HG02623 (cell line): ENCODE measurements around the gene SLC28A1.

Experiments used
- ATAC-seq: cut with Tn5 transposase; IDR thresholded peaks from one replicate; pipeline ENCODE4 v1.9.1; 2021; ENCODE audit warnings: moderate library complexity; ENCODE audit not compliant: unreplicated experiment

The SLC28A1 gene

GRCh38 chr15:84988909-84989644 lies 104.6 kb downstream of the SLC28A1 start:
- ATAC-seq = no peak

- no peak for ATAC-seq
Measured at GRCh38 chr15:84990507-84990906, 106.0 kb downstream of the SLC28A1 start.

- ATAC-seq = no peak
Measured at GRCh38 chr15:84991014-84991712, 106.7 kb downstream of the SLC28A1 start.

- no peak for ATAC-seq
Measured at GRCh38 chr15:84992157-84992944, 107.9 kb downstream of the SLC28A1 start.
